ENCODE measurements around the gene CSMD2.
"Not testable (repeated sequence)": the region's sequence is repeated elsewhere in the genome, so short reads cannot be mapped to it uniquely, and the experiment has no call there.

The CSMD2 gene

GRCh38 chr1:34113362-34113761 lies 51.7 kb downstream of the CSMD2 start:
- no peak for DNase-seq (ENCODE audit: low read depth in 1 of 2, low spot score in 1 of 2)

- DNase-seq (ENCODE audit: low read depth in 1 of 2, low spot score in 1 of 2) = no peak
These were observed 56.3 kb downstream of the CSMD2 start for GRCh38 chr1:34108711-34109110.

- no peak for DNase-seq (ENCODE audit: low read depth in 1 of 2, low spot score in 1 of 2)
These were observed 56.8 kb downstream of the CSMD2 start for GRCh38 chr1:34108269-34108668.

- DNase-seq (ENCODE audit: low read depth in 1 of 2, low spot score in 1 of 2) = no peak
These were observed 63.9 kb downstream of the CSMD2 start for GRCh38 chr1:34101151-34101550.

- DNase-seq (ENCODE audit: low read depth in 1 of 2, low spot score in 1 of 2) = no peak
These were observed 64.7 kb downstream of the CSMD2 start for GRCh38 chr1:34100332-34100731.

- DNase-seq (ENCODE audit: low read depth in 1 of 2, low spot score in 1 of 2) = not testable (repeated sequence)
These were observed 72.6 kb downstream of the CSMD2 start for GRCh38 chr1:34092399-34092798.

GRCh38 chr1:34089731-34090130 lies 75.3 kb downstream of the CSMD2 start:
- no peak for DNase-seq (ENCODE audit: low read depth in 1 of 2, low spot score in 1 of 2)

GRCh38 chr1:34087986-34088385 lies 77.0 kb downstream of the CSMD2 start:
- no peak for DNase-seq (ENCODE audit: low read depth in 1 of 2, low spot score in 1 of 2)

- no peak for DNase-seq (ENCODE audit: low read depth in 1 of 2, low spot score in 1 of 2)
These were observed 78.5 kb downstream of the CSMD2 start for GRCh38 chr1:34086561-34086960.

- no peak for DNase-seq (ENCODE audit: low read depth in 1 of 2, low spot score in 1 of 2)
These were observed 81.1 kb downstream of the CSMD2 start for GRCh38 chr1:34083974-34084373.

GRCh38 chr1:34082085-34082670 lies 82.9 kb downstream of the CSMD2 start:
- DNase-seq (ENCODE audit: low read depth in 1 of 2, low spot score in 1 of 2) = not testable (repeated sequence)

GRCh38 chr1:34078383-34078782 lies 86.6 kb downstream of the CSMD2 start:
- DNase-seq (ENCODE audit: low read depth in 1 of 2, low spot score in 1 of 2) = no peak

GRCh38 chr1:34075576-34075975 lies 89.5 kb downstream of the CSMD2 start:
- DNase-seq (ENCODE audit: low read depth in 1 of 2, low spot score in 1 of 2) = no peak

- DNase-seq (ENCODE audit: low read depth in 1 of 2, low spot score in 1 of 2) = no peak
These were observed 91.9 kb downstream of the CSMD2 start for GRCh38 chr1:34073028-34073695.

- no peak for DNase-seq (ENCODE audit: low read depth in 1 of 2, low spot score in 1 of 2)
These were observed 94.7 kb downstream of the CSMD2 start for GRCh38 chr1:34070201-34070836.

- DNase-seq (ENCODE audit: low read depth in 1 of 2, low spot score in 1 of 2) = no peak
These were observed 97.9 kb downstream of the CSMD2 start for GRCh38 chr1:34066981-34067603.

GRCh38 chr1:34066166-34066565 lies 98.9 kb downstream of the CSMD2 start:
- no peak for DNase-seq (ENCODE audit: low read depth in 1 of 2, low spot score in 1 of 2)

GRCh38 chr1:34065498-34065897 lies 99.5 kb downstream of the CSMD2 start:
- no peak for DNase-seq (ENCODE audit: low read depth in 1 of 2, low spot score in 1 of 2)

GRCh38 chr1:34060901-34061415 lies 104.1 kb downstream of the CSMD2 start:
- no peak for DNase-seq (ENCODE audit: low read depth in 1 of 2, low spot score in 1 of 2)

GRCh38 chr1:34060187-34060730 lies 104.8 kb downstream of the CSMD2 start:
- no peak for DNase-seq (ENCODE audit: low read depth in 1 of 2, low spot score in 1 of 2)

- DNase-seq (ENCODE audit: low read depth in 1 of 2, low spot score in 1 of 2) = no peak
These were observed 107.5 kb downstream of the CSMD2 start for GRCh38 chr1:34057347-34058130.

Measured in activated CD4-positive, alpha-beta T cell treated with anti-CD3 and anti-CD28 coated beads, Interleukin-2, amount 50 U/mL, for 24 hours (primary cell).